GM19467 (cell line): Measurements from ENCODE around the gene CHRNG.

Experiments
- ATAC-seq: cut with Tn5 transposase; IDR thresholded peaks from one replicate; pipeline ENCODE4 v1.9.1; 2021; ENCODE audit warnings: mild to moderate bottlenecking, moderate library complexity; ENCODE audit not compliant: unreplicated experiment

CHRNG gene

DNA sequence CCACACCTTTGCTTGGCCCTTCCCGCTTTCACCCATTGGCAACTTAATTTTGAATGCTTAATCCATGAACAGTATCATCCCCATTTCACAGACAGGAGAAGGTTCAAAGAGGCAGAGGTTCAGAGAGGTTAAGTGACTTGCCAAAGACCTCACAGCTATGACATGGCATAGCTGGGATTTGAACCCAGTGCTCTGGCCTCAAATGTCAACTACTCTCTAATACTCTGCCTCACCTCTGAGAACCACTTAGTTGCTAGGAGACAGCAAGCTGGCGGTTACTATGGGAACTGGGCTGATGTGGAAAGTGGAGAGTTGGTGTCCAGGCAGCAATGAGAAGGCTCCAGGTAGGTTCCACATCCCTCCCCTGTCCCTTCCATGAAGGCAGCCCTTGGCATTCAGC, 35.1 kb upstream of the CHRNG start:
- ATAC-seq = no peak

DNA sequence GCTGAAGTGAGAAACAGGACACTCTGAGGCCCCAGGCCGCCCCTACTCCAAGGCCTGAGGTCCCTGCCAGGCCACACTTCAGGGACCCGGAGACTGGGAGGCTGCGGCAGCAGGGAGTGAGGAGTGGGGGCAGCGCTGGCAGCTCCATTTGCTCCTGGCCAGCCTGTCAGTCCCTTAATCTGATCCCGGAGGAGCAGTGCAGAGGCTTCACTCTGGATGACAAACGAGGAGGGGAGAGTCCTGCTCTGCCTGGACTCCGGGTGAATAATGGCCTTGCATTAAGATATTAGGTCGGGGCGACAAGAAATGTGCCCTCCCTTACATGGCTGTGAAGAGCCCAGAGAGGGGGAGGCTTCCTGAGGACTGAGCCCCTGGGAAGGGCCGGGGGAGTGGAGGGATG, 33.6 kb upstream of the CHRNG start:
- ATAC-seq = no peak

GRCh38 chr2:232506709-232507108, 32.8 kb upstream of the CHRNG start:
- ATAC-seq = no peak

GRCh38 chr2:232508251-232508650, 31.2 kb upstream of the CHRNG start:
- ATAC-seq = no peak

- no peak for ATAC-seq
These were observed 28.1 kb upstream of the CHRNG start for GRCh38 chr2:232511336-232511890.

DNA sequence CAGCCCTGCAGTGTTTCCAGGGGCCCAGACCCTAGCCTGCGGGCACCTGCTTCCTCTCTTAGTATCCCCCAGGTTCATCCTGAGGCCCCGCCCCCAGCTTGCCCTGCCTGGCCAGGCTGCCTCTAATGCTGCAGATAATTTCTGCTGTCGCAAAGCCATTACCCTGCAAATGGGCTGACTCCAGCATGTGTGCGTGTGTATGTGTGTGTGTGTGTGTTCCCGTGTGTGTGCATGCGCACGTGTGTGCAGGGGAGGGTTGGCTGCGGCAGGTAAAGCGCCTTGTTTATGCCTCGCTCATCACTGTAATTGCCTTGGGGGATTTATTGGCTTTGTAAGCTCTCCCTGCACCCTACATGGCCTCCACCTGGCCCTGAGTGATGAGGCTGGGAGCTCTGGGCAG, 26.9 kb upstream of the CHRNG start:
- ATAC-seq = no peak

GRCh38 chr2:232513353-232513752, 26.1 kb upstream of the CHRNG start:
- no peak for ATAC-seq

DNA sequence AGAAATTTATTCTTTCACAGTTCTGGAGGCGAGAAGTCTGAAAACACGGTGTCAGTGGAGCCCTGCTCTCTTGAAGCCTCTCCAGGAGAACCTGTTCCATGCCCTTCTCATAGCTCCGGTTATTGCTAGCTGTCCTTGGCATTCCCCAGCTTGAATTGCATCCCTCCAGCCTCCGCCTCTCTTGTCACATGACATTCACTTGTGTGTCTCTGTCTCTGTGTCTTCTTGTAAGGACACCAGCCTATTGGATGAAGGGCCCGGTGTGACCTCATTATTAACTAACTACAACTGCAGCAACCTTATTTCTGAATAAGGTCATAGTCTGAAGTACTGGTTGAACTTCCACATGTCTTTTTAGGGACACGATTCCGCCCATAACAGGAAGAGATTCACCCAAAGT, 23.9 kb upstream of the CHRNG start:
- ATAC-seq = no peak

GRCh38 chr2:232516551-232516950, 22.9 kb upstream of the CHRNG start:
- no peak for ATAC-seq

GRCh38 chr2:232518844-232519243, 20.6 kb upstream of the CHRNG start:
- ATAC-seq = no peak

- no peak for ATAC-seq
These were observed 19.7 kb upstream of the CHRNG start, which contains the start of gene PRSS56 for GRCh38 chr2:232519581-232520438. Gene PRSS56 (plus strand): TSS chr2:232520388. CDS start chr2:232520599, 211 bp downstream.

DNA sequence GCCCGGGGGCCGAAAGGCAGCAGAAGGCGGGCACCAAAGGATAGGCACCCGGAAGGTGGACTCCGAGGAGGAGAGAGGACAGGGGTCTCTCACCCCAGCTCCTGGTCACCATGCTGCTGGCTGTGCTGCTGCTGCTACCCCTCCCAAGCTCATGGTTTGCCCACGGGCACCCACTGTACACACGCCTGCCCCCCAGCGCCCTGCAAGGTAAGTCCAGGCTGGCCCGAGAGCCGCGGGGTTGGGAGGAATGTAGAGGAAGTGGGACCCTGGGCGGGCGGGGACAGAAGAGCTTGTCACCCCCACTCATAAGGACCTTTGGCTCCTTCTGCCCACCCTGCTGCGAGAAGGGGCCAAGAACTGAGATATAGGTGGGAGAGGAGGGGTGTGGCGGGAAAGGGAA, 19.0 kb upstream of the CHRNG start:
- ATAC-seq = no peak

GRCh38 chr2:232521098-232521497, 18.4 kb upstream of the CHRNG start:
- ATAC-seq = no peak

DNA sequence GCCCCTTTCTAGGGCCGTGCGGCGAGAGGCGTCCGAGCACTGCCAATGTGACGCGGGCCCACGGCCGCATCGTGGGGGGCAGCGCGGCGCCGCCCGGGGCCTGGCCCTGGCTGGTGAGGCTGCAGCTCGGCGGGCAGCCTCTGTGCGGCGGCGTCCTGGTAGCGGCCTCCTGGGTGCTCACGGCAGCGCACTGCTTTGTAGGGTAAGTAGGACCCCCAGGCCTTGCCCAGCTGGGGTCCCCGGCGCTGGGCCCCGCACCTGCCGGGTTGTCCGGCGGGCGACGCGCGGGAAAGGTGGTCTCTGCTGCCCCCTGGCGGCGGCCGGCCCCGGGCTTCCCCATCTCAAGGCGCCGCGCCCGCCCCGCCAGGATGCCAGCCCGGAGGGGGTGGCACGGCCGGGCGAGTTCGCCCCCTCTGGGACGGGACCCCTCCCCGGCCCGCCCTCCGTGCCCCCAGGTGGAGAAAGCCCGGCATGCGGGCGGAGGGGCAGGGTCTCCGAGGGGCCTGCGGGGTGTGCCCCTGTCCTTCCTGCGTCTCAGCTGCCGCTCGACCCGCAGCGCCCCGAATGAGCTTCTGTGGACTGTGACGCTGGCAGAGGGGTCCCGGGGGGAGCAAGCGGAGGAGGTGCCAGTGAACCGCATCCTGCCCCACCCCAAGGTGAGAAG, 17.4 kb upstream of the CHRNG start:
- no peak for ATAC-seq

- no peak for ATAC-seq
These were observed 16.7 kb upstream of the CHRNG start for GRCh38 chr2:232522623-232523401.

- ATAC-seq = no peak
These were observed 16.1 kb upstream of the CHRNG start for GRCh38 chr2:232523402-232523681.

DNA sequence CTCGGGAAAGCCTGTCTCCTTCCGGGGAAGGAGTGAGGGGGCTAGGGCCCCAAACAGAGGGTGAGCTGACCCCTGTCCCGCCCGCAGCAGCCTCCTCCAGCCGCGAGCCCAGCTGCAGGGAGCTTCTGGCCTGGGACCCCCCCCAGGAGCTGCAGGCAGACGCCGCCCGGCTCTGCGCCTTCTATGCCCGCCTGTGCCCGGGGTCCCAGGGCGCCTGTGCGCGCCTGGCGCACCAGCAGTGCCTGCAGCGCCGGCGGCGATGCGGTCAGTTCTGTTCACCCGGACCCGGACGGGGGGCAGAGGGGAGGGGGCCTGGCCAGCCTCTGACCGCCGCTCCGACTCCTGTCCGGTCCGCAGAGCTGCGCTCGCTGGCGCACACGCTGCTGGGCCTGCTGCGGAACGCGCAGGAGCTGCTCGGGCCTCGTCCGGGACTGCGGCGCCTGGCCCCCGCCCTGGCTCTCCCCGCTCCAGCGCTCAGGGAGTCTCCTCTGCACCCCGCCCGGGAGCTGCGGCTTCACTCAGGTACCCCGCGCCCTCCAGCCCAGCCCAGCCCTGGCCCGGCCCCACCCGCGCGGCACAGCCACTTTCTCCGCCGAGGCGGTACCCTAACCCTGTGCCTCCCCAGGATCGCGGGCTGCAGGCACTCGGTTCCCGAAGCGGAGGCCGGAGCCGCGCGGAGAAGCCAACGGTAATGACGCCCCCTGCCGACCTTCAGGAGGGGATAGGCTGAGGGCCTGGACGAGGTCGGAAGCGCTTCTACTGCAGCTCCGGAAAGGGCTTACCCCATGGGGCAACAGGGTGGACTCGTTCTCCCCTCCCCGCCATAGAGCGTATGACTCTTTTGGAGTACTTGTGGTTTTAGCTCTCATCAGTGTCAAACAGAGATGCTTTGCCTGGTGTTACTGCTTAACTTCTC, 15.6 kb upstream of the CHRNG start:
- ATAC-seq = no peak

DNA sequence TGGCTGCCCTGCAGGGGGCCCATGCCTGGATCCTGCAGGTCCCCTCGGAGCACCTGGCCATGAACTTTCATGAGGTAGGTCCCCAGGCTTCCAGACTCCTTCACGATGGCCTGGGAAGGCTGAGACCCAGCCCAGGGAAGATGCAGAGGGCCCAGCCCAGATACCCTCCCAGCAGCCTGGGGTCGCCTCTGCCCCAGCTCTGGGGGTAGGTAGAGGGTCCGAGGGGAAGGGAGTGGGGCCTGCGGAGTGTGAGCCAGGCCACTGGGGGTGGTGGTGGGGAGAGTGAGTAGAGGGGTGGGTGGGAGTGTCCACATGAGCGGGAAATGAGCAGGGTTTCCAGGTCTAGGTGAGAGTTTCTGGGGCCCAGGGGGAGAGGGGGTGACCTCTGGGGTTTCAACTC, 14.7 kb upstream of the CHRNG start:
- no peak for ATAC-seq

- ATAC-seq = no peak
These were observed 14.3 kb upstream of the CHRNG start for GRCh38 chr2:232525199-232525598.

DNA sequence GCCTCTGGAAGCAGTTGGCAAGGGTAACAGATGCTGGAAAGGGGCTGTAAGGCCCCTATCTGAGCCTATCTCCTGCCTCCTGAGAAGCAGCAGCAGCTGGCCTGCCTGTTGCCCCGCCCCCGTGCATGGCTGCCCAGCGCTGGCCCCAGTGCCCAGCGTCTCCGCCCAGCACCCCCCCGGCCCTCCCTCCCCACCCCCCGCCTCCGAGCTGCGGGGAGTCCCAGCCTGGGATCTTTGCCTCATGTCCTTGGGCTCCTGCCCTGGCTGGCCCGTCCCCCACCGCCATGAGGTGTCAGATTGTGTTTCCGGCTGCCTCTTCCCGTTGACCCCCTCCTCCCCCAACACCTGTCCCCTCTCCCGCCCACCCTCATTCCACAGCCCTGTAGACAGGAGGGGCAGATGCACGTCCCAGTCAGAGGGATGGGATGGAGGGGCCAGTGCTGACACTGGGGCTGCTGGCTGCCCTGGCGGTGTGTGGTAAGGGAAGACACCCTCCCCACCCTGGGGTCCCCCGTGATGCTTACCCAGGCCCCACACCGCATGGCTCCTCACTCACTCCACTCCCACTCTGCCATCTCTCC, 13.6 kb upstream of the CHRNG start, which contains the start of gene CHRND:
Gene CHRND (plus strand): TSS at position 370 of the 581 bp plus-strand sequence. CDS start 56 bp downstream, at position 426.
- ATAC-seq = no peak
